Left ventricle myocardium inferior (tissue), 1 donor: ENCODE data around the gene ERVH48-1. TPM values are rescaled to one million over a fixed set of nuclear protein-coding genes. Genes with fewer than 3 reads are reported as not detected.

ENCODE experiments used
- DNase-seq: peaks from one replicate; pipeline ENCODE4 v3.0.0-alpha.2; 2020
- H3K27ac ChIP-seq: fragments of 200-600 bp; replicated peaks from 2 replicates; pipeline ENCODE4 v1.8.0; 2021
- H3K27me3 ChIP-seq: fragments of 200-600 bp; 2 replicates; pipeline ENCODE4 v1.8.0; 2021; ENCODE audit warnings: low read depth
- H3K36me3 ChIP-seq: fragments of 200-600 bp; 2 replicates; pipeline ENCODE4 v1.8.0; 2021
- H3K4me1 ChIP-seq: fragments of 200-600 bp; 2 replicates; pipeline ENCODE4 v1.8.0; 2021
- H3K4me3 ChIP-seq: fragments of 200-600 bp; 2 replicates; pipeline ENCODE4 v1.8.0; 2021; ENCODE audit warnings: mild to moderate bottlenecking, moderate library complexity
- H3K9me3 ChIP-seq: fragments of 200-600 bp; replicated peaks from 2 replicates; pipeline ENCODE4 v1.8.0; 2021
- intact Hi-C: fragments of 100-400 bp; cut with micrococcal nuclease; formaldehyde crosslinking; loops from one replicate; pipeline ENCODE4 v1.11.0; 2022
- microRNA-seq: library from miRNA; unstranded; fragments of <30 nt; microRNA quantifications from one replicate; pipeline ENCODE4 v1.2.0, GENCODE V29; 2020
- total RNA-seq: library from RNA; stranded (reverse); fragmentation: NEBNext Ultra II Directional; extraction: Animal tissue kit (Norgen Biotek cat#: 25700); gene quantifications from one replicate; pipeline ENCODE4 v1.2.1, GENCODE V29; 2021
- TF ChIP-seq, protein P1 (sequence below): fragments of 200-600 bp; IDR thresholded peaks from 2 replicates; pipeline ENCODE4 v1.8.0; 2021; ENCODE audit warnings: antibody characterized with exemption, mild to moderate bottlenecking, borderline replicate concordance
- donor health status: DM: no; HTN: yes; CAD: no; lungs with severe emphysema.

The ERVH48-1 gene
- total RNA-seq, 1 donor from 2014 or later = not detected

DNA sequence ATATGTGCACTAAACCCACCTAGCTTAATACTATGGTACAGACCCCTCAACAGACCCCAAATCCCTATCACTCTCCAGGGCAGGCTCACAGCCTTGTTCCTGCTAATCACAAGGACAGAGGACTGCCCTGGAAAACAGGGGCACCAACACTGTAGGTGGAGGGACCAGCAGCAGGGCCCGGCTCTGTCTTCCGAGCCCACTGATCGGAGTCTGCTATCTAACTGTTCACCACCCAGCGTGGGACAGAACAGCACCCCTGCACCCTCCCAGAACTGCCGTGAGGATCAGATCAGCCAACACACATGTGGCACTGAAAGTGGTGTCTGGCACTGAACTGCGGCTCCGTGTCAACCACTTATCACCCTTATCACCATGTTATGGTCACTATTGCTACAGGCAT lies 52.3 kb downstream of the ERVH48-1 start:
- no peaks in the 10 kb centered on the region for H3K9me3 ChIP-seq
- no peak overlapping the region for H3K27ac ChIP-seq
- peaks cover 82% of the 10 kb centered on the region for H3K36me3 ChIP-seq
- H3K27me3 ChIP-seq = no peaks in the 10 kb centered on the region
- DNase-seq = no peak
- peaks cover 2% of the 10 kb centered on the region for H3K4me1 ChIP-seq
- TF ChIP-seq, protein P1, sequence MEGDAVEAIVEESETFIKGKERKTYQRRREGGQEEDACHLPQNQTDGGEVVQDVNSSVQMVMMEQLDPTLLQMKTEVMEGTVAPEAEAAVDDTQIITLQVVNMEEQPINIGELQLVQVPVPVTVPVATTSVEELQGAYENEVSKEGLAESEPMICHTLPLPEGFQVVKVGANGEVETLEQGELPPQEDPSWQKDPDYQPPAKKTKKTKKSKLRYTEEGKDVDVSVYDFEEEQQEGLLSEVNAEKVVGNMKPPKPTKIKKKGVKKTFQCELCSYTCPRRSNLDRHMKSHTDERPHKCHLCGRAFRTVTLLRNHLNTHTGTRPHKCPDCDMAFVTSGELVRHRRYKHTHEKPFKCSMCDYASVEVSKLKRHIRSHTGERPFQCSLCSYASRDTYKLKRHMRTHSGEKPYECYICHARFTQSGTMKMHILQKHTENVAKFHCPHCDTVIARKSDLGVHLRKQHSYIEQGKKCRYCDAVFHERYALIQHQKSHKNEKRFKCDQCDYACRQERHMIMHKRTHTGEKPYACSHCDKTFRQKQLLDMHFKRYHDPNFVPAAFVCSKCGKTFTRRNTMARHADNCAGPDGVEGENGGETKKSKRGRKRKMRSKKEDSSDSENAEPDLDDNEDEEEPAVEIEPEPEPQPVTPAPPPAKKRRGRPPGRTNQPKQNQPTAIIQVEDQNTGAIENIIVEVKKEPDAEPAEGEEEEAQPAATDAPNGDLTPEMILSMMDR = no peak
- no peak overlapping the region for H3K4me3 ChIP-seq
- intact Hi-C loops = no loop called here

DNA sequence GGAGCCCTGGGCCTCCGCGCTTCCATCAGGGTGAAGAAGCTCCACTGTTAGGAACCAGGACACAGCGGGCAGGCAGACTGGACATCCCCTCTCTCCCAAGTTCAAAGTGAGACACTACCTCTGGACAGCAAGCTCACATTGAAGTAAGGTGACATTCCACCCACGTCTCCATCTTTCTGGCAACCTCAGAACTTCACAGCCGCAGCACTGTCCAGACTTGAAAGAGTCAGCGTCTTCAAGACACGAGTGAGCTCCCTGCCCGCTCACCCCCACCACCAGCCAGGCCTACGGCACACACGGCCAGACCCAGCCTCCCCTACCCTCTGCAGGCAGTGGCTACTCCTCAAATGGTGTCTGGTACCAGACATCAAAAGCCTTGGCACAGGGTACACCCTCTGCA lies 57.2 kb downstream of the ERVH48-1 start:
- H3K9me3 ChIP-seq = no peaks in the 10 kb centered on the region
- DNase-seq = no peak
- peaks cover 59% of the 10 kb centered on the region for H3K36me3 ChIP-seq
- TF ChIP-seq, protein P1 = no peak
- intact Hi-C loops = no loop called here
- peaks cover 20% of the 10 kb centered on the region for H3K4me1 ChIP-seq
- no peak overlapping the region for H3K4me3 ChIP-seq
- no peak overlapping the region for H3K27ac ChIP-seq
- no peaks in the 10 kb centered on the region for H3K27me3 ChIP-seq

Small RNAs within 50 kb of the gene (microRNA-seq; reads per million reads assigned to microRNA genes)
- not detected for gene MIR5692B

Other genes starting within 250 kb of the ERVH48-1 start
- gene WDR4, start 46.1 kb downstream of the ERVH48-1 start, total RNA-seq = 6.0 TPM
- gene NDUFV3, start 32.3 kb downstream of the ERVH48-1 start, total RNA-seq = 52.0 TPM
- 9.7 TPM for gene PKNOX1, start 48.9 kb upstream of the ERVH48-1 start, total RNA-seq
- gene CBS, start 150.2 kb upstream of the ERVH48-1 start, total RNA-seq = 10.3 TPM
- 20.6 TPM for gene U2AF1, start 181.9 kb upstream of the ERVH48-1 start, total RNA-seq
- gene CRYAA, start 243.4 kb upstream of the ERVH48-1 start, total RNA-seq = not detected